Panc1 (cell line): ENCODE results near the gene PTGFRN. TPM values are rescaled to one million over a fixed set of nuclear protein-coding genes. Genes with fewer than 3 reads are reported as not detected.

ENCODE experiments used
- ATAC-seq: fragments of 200-7000 bp; cut with Tn5 transposase; 2 replicates; pipeline ENCODE4 v1.9.1; 2020; ENCODE audit warnings: mild to moderate bottlenecking, moderate library complexity
- BruUV-seq: library from RNA; stranded (reverse); fragments of 400-500 nt; replicated peaks from 2 replicates; lab custom pipeline; 2021; lab: Mats Ljungman, UMichigan
- CTCF ChIA-PET: fragments of 300-600 bp; sonication (Branson Sonifier 250); formaldehyde crosslinking; loops from one replicate; lab custom pipeline; 2022; ENCODE audit warnings: antibody characterized with exemption; lab: Charles Lee
- POLR2A ChIA-PET: fragments of 300-600 bp; sonication (Branson Sonifier 250); formaldehyde crosslinking; loops from one replicate; lab custom pipeline; 2022; ENCODE audit warnings: antibody characterized with exemption; lab: Charles Lee
- DNase-seq: peaks from one replicate; pipeline ENCODE4 v3.0.0-alpha.2; 2010; ENCODE audit warnings: low read depth, low spot score
- H3K27ac ChIP-seq: 2 replicates; pipeline ENCODE4 v1.5.1; 2011; ENCODE audit warnings: mild to moderate bottlenecking, low read length, inconsistent platforms
- H3K27me3 ChIP-seq: fragments of 200-500 bp; sonication (Bioruptor generic); 2 replicates; pipeline ENCODE4 v1.6.0; 2014; ENCODE audit warnings: low read length, inconsistent platforms; ENCODE audit not compliant: control insufficient read depth, insufficient read depth
- H3K36me3 ChIP-seq: fragments of 200-500 bp; sonication (Bioruptor generic); 2 replicates; pipeline ENCODE4 v1.5.1; 2014; ENCODE audit warnings: inconsistent platforms, mild to moderate bottlenecking, low read length, moderate library complexity; ENCODE audit not compliant: control insufficient read depth, insufficient read depth
- H3K4me1 ChIP-seq: 2 replicates; pipeline ENCODE4 v1.5.1; 2011; ENCODE audit warnings: inconsistent platforms, mild to moderate bottlenecking, low read length, moderate library complexity; ENCODE audit not compliant: control insufficient read depth, insufficient read depth
- H3K4me3 ChIP-seq, 2 experiments: 2 replicates each; pipeline ENCODE4 v1.5.1; 2011 to 2012; ENCODE audit warnings: low read depth in 2 of 2, low read length in 2 of 2, mild to moderate bottlenecking in 2 of 2, inconsistent platforms in 1 of 2, moderate library complexity in 1 of 2
- H3K9me3 ChIP-seq: fragments of 200-500 bp; sonication (Bioruptor generic); 2 replicates; pipeline ENCODE4 v1.5.1; 2014; ENCODE audit warnings: low read depth, mild to moderate bottlenecking, inconsistent platforms, low read length, moderate library complexity; ENCODE audit not compliant: control insufficient read depth, insufficient read depth
- POLR2AphosphoS5 ChIP-seq: IDR thresholded peaks from 2 replicates; pipeline ENCODE4 v1.6.1; 2012; ENCODE audit warnings: mild to moderate bottlenecking, low read depth, low read length, moderate library complexity
- SIN3A ChIP-seq: IDR thresholded peaks from 2 replicates; pipeline ENCODE4 v1.6.1; 2012; ENCODE audit warnings: low read depth, mild to moderate bottlenecking, low read length, moderate library complexity, borderline replicate concordance; ENCODE audit not compliant: insufficient read depth
- TCF7L2 ChIP-seq: IDR thresholded peaks from 2 replicates; pipeline ENCODE4 v1.6.1; 2011; ENCODE audit warnings: mild to moderate bottlenecking, low read depth, low read length, inconsistent platforms
- in situ Hi-C: cut with HindIII; loops from 2 replicates; pipeline ENCODE4 v1.10.0; 2016; ENCODE audit warnings: low sequenced_read_pairs, low pct_unique_long_range_greater_than_20kb
- intact Hi-C: fragments of 100-400 bp; cut with micrococcal nuclease; formaldehyde crosslinking; loops from one replicate; pipeline ENCODE4 v1.10.0; 2022; ENCODE audit not compliant: unreplicated experiment
- total RNA-seq: library from RNA; stranded (reverse); gene quantifications from one replicate; pipeline ENCODE4 v1.2.1, GENCODE V29; 2021; ENCODE audit not compliant: unreplicated experiment
- TF ChIP-seq, protein P1 (sequence below), 2 experiments: IDR thresholded peaks; 2 replicates each; pipeline ENCODE4 v1.6.1; 2011 to 2012; ENCODE audit warnings: low read depth in 2 of 2, control low read depth in 1 of 2, low read length in 1 of 2, mild to moderate bottlenecking in 1 of 2, moderate library complexity in 1 of 2; ENCODE audit not compliant: insufficient read depth in 1 of 2
- TF ChIP-seq, protein P2 (sequence below): fragments of 450-650 bp; IDR thresholded peaks from 2 replicates; pipeline ENCODE4 v1.5.1; 2017; ENCODE audit warnings: mild to moderate bottlenecking

The PTGFRN gene
- total RNA-seq, 1 experiment from 2014 or later = 5.2 TPM

DNA sequence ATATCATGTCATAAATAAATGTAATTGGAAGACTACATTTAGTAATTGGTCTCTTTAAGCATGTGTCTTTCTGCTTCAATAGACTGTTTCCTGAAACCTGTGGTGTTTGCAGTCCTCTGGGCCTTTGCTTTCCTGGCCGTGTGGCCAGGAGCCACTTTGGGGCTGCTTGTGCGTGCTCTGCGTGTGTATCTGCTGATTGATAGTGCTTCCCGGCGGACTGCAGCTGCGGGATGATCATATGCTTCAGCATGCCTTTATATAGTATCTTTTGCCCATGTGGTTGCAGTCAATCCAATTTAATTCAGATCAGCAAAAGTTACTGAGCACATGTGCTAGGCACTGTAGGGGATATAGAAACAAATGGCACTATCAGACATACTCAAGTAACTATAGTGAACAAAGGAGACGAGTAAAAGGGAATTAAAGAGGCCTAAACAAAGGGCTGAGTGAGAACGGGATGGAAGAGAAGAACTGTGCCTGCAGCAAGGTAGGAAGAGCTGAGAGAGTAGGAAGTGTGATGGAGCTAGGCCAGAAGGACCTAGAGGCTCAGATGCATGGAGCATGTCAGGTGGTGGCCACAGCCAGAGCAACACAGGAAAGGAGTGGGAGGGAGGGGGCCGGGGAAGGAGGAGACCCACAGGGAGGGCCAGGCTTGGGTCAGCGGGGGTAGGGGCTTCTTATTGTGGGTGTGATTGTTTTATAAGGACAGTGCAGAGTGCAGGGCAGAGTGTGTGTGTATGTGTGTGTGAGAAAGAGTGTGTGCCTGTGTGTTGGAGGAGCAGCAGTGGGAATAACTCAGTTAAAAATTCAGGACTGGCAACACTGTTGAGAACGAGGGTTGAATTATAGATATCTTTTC is 123.2 kb downstream of the PTGFRN start:
- Histone ChIP-seq H3K27ac (no peak overlapping the region), H3K4me1 (no peaks in the 10 kb centered on the region), H3K9me3 (no peaks in the 10 kb centered on the region), H3K36me3 (no peaks in the 10 kb centered on the region), H3K4me3 (no peak overlapping the region), H3K27me3 (no peaks in the 10 kb centered on the region)
- ATAC-seq (no peak), DNase-seq (no peak)
- intact Hi-C loops = no loop called here
- CTCF ChIA-PET = no interaction called here
- BruUV-seq = no TSS peak
- in situ Hi-C loops = no loop called here
- TF ChIP-seq TCF7L2 (no peak), SIN3A (no peak), POLR2AphosphoS5 (no peak)
- TF ChIP-seq, protein P1, sequence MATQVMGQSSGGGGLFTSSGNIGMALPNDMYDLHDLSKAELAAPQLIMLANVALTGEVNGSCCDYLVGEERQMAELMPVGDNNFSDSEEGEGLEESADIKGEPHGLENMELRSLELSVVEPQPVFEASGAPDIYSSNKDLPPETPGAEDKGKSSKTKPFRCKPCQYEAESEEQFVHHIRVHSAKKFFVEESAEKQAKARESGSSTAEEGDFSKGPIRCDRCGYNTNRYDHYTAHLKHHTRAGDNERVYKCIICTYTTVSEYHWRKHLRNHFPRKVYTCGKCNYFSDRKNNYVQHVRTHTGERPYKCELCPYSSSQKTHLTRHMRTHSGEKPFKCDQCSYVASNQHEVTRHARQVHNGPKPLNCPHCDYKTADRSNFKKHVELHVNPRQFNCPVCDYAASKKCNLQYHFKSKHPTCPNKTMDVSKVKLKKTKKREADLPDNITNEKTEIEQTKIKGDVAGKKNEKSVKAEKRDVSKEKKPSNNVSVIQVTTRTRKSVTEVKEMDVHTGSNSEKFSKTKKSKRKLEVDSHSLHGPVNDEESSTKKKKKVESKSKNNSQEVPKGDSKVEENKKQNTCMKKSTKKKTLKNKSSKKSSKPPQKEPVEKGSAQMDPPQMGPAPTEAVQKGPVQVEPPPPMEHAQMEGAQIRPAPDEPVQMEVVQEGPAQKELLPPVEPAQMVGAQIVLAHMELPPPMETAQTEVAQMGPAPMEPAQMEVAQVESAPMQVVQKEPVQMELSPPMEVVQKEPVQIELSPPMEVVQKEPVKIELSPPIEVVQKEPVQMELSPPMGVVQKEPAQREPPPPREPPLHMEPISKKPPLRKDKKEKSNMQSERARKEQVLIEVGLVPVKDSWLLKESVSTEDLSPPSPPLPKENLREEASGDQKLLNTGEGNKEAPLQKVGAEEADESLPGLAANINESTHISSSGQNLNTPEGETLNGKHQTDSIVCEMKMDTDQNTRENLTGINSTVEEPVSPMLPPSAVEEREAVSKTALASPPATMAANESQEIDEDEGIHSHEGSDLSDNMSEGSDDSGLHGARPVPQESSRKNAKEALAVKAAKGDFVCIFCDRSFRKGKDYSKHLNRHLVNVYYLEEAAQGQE (IDR thresholded peaks at IDR 0.05; ENCODE audit: insufficient read depth in 1 of 2, low read depth in 2 of 2, low read length in 1 of 2) = no peak
- TF ChIP-seq, protein P2, sequence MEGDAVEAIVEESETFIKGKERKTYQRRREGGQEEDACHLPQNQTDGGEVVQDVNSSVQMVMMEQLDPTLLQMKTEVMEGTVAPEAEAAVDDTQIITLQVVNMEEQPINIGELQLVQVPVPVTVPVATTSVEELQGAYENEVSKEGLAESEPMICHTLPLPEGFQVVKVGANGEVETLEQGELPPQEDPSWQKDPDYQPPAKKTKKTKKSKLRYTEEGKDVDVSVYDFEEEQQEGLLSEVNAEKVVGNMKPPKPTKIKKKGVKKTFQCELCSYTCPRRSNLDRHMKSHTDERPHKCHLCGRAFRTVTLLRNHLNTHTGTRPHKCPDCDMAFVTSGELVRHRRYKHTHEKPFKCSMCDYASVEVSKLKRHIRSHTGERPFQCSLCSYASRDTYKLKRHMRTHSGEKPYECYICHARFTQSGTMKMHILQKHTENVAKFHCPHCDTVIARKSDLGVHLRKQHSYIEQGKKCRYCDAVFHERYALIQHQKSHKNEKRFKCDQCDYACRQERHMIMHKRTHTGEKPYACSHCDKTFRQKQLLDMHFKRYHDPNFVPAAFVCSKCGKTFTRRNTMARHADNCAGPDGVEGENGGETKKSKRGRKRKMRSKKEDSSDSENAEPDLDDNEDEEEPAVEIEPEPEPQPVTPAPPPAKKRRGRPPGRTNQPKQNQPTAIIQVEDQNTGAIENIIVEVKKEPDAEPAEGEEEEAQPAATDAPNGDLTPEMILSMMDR = no peak
- POLR2A ChIA-PET = no interaction called here

DNA sequence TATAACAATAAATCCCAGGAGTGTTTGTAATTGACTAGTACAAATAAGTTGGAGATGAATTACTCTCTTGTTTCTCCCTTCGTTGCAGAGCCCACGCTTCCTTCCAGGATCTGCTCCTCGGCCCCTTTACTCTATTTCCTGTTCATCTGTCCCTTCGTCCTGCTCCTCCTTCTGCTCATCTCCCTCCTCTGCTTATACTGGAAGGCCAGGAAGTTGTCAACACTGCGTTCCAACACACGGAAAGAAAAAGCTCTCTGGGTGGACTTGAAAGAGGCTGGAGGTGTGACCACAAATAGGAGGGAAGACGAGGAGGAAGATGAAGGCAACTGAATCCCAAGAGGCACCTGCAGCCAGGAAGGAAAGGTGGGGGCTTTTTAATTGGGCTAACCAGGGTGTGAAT is 124.1 kb downstream of the PTGFRN start:
- CTCF ChIA-PET = no interaction called here
- Histone ChIP-seq H3K27ac (no peak overlapping the region), H3K4me3 (no peak overlapping the region), H3K4me1 (no peaks in the 10 kb centered on the region), H3K36me3 (no peaks in the 10 kb centered on the region), H3K9me3 (no peaks in the 10 kb centered on the region), H3K27me3 (no peaks in the 10 kb centered on the region)
- in situ Hi-C loops = no loop called here
- DNase-seq (no peak), ATAC-seq (no peak)
- no TSS peak for BruUV-seq
- TF ChIP-seq SIN3A = no peak
- intact Hi-C loops = no loop called here
- POLR2A ChIA-PET = no interaction called here

DNA sequence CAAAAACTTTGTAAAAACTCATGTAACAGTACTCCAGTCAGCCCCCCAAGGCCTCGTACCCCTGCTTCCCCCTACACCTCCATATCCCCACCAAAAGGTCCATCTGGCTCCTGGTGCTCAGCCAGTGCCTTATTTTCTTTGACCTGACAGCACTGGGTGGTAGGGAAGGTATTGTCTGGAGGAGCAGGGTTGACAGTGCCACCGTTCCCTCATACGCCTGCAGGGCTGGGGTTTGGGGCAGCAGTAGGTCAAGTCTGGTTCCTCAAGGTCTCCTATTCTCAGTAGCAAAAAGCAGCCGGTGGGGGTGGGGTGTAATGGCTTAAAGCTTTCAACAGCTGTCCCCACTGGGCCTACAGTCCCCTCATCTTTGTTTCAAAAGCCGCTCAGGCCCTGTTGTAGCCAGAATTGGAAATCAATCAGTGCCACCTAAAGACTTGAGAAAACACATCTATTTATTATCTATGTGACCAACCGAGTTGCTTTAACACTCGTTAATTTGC is 125.1 kb downstream of the PTGFRN start:
- no peaks in the 10 kb centered on the region for H3K36me3 ChIP-seq
- no peak for DNase-seq
- H3K4me1 ChIP-seq = no peaks in the 10 kb centered on the region
- H3K27ac ChIP-seq = no peak overlapping the region
- H3K4me3 ChIP-seq = no peak overlapping the region
- in situ Hi-C loops = no loop called here
- no peak for ATAC-seq
- POLR2A ChIA-PET = no interaction called here
- TF ChIP-seq SIN3A = no peak
- TF ChIP-seq TCF7L2 = no peak
- TF ChIP-seq, protein P1 (IDR thresholded peaks at IDR 0.05; ENCODE audit: insufficient read depth in 1 of 2, low read depth in 2 of 2, low read length in 1 of 2) = no peak
- no peak for TF ChIP-seq POLR2AphosphoS5
- TF ChIP-seq, protein P2 = no peak
- intact Hi-C loops = no loop called here
- no peaks in the 10 kb centered on the region for H3K9me3 ChIP-seq
- BruUV-seq = no TSS peak
- no peaks in the 10 kb centered on the region for H3K27me3 ChIP-seq
- CTCF ChIA-PET = no interaction called here
